Measurements from ENCODE around the gene ME1. TPM values are rescaled to one million over a fixed set of nuclear protein-coding genes. Genes with fewer than 3 reads are reported as not detected.

Gene ME1
- total and polyA plus RNA-seq, 2 of the 13 experiments (the other 11 are each of a cell fraction or from before 2014, with no cell fraction given): not detected

GRCh38 chr6:83221276-83221675, 209.6 kb downstream of the ME1 start:
- CTCF ChIA-PET (ENCODE audit: low intra/inter-chr PET ratio, low total read pairs): interaction anchor here (1.4 to 2.7 kb wide), 2 partner anchors 291 to 294 kb away, joined by 12 to 14 read pairs; partner anchors contain the start of gene PRSS35
- no peak overlapping the region for H2AFZ ChIP-seq (ENCODE audit: low read length)
- no peaks in the 10 kb centered on the region for H3K79me2 ChIP-seq (ENCODE audit: insufficient read depth, low read length)
- POLR2A ChIA-PET: no interaction called here
- H4K20me1 ChIP-seq (ENCODE audit: insufficient read depth, low read length): no peaks in the 10 kb centered on the region
- H3K4me2 ChIP-seq (ENCODE audit: low read depth, low read length): no peak overlapping the region
- H3K9ac ChIP-seq (ENCODE audit: insufficient read depth, low read depth, low read length): no peak overlapping the region
- intact Hi-C loops (cut with micrococcal nuclease; ENCODE audit: unreplicated experiment) (no loop called here), in situ Hi-C loops (cut with HindIII; ENCODE audit: extremely low pct_ligation_motif_present, low pct_unique_long_range_greater_than_20kb) (loop anchor here (5.0 kb wide), 1 partner anchor 291 kb away; the partner anchor contains the start of gene PRSS35)
- ATAC-seq (no peak), FAIRE-seq (no peak), DNase-seq (ENCODE audit: low spot score) (no peak)
- H3K27me3 ChIP-seq (ENCODE audit: control insufficient read depth in 1 of 2, insufficient read depth in 2 of 2, low read length in 2 of 2): no peaks in the 10 kb centered on the region; a peak in 1 of 5 replicates
- no peak overlapping the region for H3K4me3 ChIP-seq (replicated peaks in 1 of 3; ENCODE audit: insufficient read depth in 1 of 3, low read depth in 2 of 3, low read length in 3 of 3)
- H3K27ac ChIP-seq (ENCODE audit: extremely low read length, insufficient read depth, low read length): no peak overlapping the region
- no peaks in the 10 kb centered on the region for H3K36me3 ChIP-seq (replicated peaks in 1 of 2; ENCODE audit: control insufficient read depth in 1 of 2, insufficient read depth in 2 of 2, low read length in 2 of 2)
- H3K9me3 ChIP-seq (ENCODE audit: low read length): no peaks in the 10 kb centered on the region
- no peaks in the 10 kb centered on the region for H3K4me1 ChIP-seq (ENCODE audit: insufficient read depth, low read length)
- no TSS peak for BruUV-seq (replicated peaks)
- 4% methylated on average over 1 of the region's 1 CpG for WGBS (ENCODE audit: low lambda C conversion rate)
- TF ChIP-seq, protein P1, sequence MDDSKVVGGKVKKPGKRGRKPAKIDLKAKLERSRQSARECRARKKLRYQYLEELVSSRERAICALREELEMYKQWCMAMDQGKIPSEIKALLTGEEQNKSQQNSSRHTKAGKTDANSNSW (CRISPR knock-in tag; IDR thresholded peaks at IDR 0.05; ENCODE audit: borderline replicate concordance): no peak
- TF ChIP-seq ZNF737 (CRISPR knock-in tag; IDR thresholded peaks at IDR 0.05; ENCODE audit: borderline replicate concordance) (no peak), ZNF562 (CRISPR knock-in tag; IDR thresholded peaks at IDR 0.05; ENCODE audit: borderline replicate concordance) (no peak), TBL1XR1 (IDR thresholded peaks at IDR 0.05; ENCODE audit: borderline replicate concordance, low read length, partially characterized antibody) (no peak), ZNF382 (CRISPR knock-in tag; IDR thresholded peaks at IDR 0.05; ENCODE audit: borderline replicate concordance) (no peak), NCOA5 (CRISPR knock-in tag; IDR thresholded peaks at IDR 0.05) (no peak), AHDC1 (CRISPR knock-in tag; IDR thresholded peaks at IDR 0.05; ENCODE audit: borderline replicate concordance) (no peak), RAD21 (CRISPR knock-in tag; IDR thresholded peaks at IDR 0.05) (no peak), GFI1 (CRISPR knock-in tag; IDR thresholded peaks at IDR 0.05; ENCODE audit: borderline replicate concordance) (no peak), KMT2B (CRISPR knock-in tag; IDR thresholded peaks at IDR 0.05) (no peak), MTA3 (CRISPR knock-in tag; IDR thresholded peaks at IDR 0.05) (no peak), ZNF224 (CRISPR knock-in tag; IDR thresholded peaks at IDR 0.05) (no peak), FOXK2 (IDR thresholded peaks at IDR 0.05) (no peak), MAFF (IDR thresholded peaks at IDR 0.05; ENCODE audit: low read depth, low read length) (no peak)
- TF ChIP-seq, protein P2, sequence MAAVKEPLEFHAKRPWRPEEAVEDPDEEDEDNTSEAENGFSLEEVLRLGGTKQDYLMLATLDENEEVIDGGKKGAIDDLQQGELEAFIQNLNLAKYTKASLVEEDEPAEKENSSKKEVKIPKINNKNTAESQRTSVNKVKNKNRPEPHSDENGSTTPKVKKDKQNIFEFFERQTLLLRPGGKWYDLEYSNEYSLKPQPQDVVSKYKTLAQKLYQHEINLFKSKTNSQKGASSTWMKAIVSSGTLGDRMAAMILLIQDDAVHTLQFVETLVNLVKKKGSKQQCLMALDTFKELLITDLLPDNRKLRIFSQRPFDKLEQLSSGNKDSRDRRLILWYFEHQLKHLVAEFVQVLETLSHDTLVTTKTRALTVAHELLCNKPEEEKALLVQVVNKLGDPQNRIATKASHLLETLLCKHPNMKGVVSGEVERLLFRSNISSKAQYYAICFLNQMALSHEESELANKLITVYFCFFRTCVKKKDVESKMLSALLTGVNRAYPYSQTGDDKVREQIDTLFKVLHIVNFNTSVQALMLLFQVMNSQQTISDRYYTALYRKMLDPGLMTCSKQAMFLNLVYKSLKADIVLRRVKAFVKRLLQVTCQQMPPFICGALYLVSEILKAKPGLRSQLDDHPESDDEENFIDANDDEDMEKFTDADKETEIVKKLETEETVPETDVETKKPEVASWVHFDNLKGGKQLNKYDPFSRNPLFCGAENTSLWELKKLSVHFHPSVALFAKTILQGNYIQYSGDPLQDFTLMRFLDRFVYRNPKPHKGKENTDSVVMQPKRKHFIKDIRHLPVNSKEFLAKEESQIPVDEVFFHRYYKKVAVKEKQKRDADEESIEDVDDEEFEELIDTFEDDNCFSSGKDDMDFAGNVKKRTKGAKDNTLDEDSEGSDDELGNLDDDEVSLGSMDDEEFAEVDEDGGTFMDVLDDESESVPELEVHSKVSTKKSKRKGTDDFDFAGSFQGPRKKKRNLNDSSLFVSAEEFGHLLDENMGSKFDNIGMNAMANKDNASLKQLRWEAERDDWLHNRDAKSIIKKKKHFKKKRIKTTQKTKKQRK (IDR thresholded peaks at IDR 0.05; ENCODE audit: low read length): no peak
